Erythroblast (primary cell): ENCODE measurements around the gene PUM1.

Experiments
- GATA1 ChIP-seq: IDR thresholded peaks from 2 replicates; pipeline ENCODE4 v1.6.1; 2011; ENCODE audit warnings: low read depth, mild to moderate bottlenecking, control low read depth, low read length, moderate library complexity
- POLR2A ChIP-seq: IDR thresholded peaks from 2 replicates; pipeline ENCODE4 v1.6.1; 2011; ENCODE audit warnings: mild to moderate bottlenecking, low read length

GRCh38 chr1:30998887-30999286 is 66.6 kb downstream of the PUM1 start:
- no peak for TF ChIP-seq POLR2A
- TF ChIP-seq GATA1 = no peak
